Measurements from ENCODE around the gene ZNF710. TPM values are rescaled to one million over a fixed set of nuclear protein-coding genes. Genes with fewer than 3 reads are reported as not detected.
A peak's percentile ranks its signal among the peaks of the same experiment; 100 is the strongest.
"Not testable (repeated sequence)": the region's sequence is repeated elsewhere in the genome, so short reads cannot be mapped to it uniquely, and the experiment has no call there.

ZNF710 gene
- total RNA-seq, 1 donor from 2014 or later: 5.6 TPM

DNA sequence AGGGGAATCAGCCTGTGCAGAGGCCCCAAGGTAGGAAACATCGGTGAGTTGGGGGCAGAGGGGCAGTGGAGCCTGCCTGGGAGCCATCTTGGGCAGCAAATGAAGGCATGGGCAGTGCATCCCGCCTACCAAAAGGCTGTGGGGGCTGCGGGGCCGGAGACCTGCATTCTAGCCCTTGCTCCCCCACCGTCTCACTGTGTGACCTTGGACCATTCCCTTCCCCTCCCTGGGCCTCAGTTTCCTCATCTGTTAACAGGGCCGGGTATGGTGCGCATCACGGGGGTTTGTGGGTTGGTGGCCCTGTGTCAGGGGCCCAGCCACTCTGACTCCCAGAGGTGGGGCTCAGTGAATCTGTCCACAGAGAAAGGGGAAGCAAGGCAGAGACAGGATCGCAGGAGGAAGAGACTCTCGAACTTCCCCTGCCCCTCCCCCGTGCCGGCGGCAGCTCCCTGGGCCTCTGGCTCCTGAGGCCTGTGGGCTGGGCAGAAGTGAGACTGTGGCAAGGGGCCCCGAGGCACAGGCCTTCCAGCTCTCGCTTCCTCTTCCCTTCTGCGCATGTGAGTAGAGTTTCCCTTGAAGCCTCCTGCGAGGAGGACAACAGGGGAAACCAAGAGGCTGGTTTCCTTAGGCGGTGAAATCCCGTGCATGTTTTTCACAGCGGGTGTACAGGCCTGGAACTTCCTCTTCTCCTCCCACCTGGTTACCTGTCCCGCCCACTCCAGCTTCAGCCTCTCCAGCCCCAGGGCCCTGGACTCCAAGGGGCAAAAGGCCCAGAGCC lies 58.3 kb downstream of the ZNF710 start:
- peak; percentile 54 for DNase-seq

DNA sequence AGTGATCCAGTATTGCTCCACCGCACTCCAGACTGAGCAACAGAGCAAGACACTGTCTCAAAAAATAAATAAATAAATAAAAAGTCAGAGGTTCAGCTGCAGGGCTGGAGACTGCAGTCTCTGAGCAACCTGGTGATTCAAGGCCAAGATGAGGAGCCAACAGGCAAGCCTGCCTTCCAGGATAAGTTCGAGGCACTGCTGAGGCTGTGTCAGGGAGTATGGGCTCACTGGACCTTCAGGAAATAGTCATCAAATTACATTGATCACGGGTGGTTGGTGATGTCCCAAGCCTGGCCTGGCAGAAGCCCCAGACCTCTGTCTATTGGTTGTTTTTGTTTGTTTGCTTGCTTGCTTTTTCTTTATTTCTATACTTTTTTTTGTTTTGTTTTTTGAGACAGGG lies 59.7 kb downstream of the ZNF710 start:
- no peak for DNase-seq

DNA sequence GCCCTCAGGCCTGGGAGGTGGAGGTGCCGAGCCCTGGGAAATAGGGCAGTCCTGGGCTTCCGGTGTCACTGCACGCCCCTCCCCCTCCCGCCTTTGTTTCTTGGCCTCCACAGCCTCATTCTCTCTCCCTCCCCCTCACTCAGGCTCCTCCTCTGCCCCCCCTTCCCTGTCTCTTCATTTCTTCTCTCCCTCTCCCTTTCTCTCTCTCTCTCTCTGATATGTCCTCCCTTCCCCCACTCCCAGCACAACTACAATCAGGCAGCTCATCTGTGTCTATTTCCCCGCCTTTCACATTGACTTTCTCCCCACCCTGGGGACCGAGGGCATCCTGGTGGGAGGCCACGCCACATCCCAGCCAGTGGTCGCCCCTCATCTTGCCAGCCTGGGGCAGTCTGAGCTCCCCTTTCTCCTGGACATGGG lies 60.9 kb downstream of the ZNF710 start:
- peak; percentile 76 for DNase-seq

DNA sequence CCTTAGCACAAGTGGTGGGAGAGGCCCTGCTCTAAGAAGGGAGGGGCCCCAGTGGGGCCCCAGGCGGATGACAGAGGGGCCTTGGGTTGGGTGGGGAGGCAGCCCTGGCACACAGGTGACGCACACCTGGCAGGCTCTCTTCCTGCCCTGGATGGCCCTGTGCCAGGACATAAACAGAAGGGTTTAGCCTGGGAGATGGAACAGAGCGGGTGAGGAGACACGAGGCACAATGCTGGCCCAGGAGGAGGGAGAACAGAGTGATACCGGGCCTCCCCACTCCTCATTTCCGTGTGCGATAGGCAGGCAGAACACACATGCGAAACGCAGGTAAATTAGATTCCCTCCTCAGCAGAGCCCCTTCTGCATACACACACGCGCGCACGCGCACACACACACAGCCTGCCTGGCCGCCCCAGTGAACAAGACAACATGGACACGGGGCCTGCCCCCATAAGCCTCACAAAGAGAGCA lies 61.4 kb downstream of the ZNF710 start:
- peak; percentile 72 for DNase-seq

DNA sequence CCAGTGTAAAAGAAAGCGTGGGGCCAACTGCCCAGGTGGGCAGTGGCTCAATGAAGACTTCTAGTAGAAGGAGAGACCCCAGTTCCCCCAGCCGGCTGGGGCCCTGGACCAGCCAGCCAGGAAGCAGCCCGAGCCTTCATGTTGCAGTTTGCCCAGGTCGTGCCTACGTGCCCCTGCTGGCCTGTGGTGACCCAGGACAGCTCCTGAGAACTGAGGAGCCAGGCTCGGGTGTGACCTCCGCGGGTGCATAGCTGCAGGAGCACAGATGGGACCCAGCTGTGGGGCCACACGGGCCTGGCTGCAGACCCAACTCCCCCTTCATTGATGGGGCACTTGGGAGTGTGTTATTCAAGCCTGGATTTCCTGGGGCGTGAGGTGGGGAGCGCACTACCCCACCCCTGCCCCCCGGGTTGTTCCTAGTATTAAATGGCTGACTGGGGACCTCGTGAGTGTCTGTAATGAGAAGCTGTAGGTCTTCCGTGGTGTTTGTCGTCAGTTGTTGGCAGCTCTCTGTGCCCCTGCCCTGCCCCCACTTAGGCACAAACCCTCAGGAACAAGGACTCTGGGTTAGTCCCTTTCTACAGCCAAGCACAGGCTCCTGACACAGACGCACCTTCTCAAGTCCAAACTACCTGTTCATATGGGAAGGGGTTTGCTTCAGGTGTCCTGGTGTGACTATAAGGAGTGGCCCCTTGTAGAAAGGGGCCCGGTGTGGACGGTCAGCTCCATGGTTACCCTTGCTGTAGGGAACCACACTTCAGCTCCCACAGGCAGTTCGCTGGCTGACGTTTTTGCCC lies 62.0 kb downstream of the ZNF710 start:
- DNase-seq: no peak

DNA sequence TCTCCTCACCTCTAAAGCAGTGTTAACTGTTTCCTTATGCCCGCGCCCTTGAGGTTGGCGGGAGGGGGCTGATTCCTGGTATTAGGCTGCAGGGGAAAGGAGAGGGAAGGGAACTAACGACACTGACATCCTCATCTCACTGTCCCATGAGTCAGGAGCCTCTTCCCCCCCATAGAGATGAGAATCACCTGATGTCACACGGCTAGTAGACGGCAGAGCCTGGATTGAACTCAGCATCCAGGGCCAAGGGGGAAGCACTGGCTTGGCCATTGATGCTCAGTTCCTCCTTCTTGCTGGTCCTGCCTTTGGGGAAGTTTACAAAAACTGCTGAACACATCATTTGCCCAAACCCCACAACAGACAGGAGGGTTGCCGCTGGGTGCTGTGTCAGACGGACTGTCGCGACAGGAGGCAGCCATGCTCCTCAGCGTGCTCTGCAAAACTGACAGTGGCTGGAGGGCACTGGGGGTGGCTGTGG lies 62.7 kb downstream of the ZNF710 start:
- DNase-seq: no peak

DNA sequence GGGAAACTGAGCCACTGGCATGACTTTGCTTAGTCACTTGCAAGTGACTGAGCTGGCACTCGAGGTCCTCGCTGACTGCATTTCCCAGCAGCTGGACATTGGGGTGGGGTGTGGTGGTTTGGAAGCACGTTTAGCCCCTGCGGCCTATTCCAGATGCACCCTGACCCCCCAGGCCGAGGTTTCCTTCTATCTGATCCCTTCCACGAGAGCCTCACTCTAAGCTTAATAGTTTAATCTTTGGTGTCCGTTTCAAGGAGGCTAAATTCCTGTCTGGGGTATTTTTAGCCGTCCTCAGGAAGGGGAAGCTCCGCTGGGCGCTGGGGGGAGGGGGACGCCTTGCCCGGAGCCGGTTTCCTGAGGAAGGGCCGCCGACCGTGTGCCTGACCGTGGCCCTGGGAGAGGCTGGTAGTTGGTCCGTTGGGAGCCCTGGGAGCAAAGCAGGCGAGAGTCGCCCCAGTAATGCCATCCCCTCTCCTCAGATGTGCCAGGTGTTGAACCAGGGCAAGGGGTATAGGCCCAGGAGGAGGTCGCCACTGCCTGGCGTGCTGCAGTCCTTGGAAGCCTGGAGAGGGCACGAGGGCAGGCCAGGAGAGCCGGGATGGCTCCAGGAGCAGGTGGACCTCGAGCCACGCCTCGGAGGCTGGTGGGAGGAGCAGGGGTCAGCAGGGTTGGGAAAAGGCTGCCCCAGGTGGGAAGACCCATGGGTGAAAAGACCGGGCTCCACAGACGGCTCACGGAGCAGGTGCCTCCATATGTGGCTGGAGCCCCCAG lies 64.0 kb downstream of the ZNF710 start:
- no peak for DNase-seq

DNA sequence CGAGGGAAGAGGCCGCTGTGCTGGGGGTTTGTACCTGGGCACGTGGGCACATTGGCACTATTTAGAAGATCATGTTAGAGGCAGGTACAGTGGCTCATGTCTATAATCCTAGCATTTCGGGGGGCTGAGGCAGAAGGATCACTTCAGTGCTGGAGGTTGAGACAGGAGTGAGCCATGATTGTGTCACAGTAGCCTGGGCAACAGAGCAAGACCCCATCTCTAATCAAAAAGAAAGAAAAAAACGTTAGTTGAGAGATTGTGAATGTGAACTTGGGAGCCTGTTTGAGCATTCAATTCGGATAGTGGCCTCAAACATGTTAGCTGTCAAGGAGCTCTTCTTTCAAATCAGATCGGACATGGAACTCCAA lies 64.5 kb downstream of the ZNF710 start:
- no peak for DNase-seq

DNA sequence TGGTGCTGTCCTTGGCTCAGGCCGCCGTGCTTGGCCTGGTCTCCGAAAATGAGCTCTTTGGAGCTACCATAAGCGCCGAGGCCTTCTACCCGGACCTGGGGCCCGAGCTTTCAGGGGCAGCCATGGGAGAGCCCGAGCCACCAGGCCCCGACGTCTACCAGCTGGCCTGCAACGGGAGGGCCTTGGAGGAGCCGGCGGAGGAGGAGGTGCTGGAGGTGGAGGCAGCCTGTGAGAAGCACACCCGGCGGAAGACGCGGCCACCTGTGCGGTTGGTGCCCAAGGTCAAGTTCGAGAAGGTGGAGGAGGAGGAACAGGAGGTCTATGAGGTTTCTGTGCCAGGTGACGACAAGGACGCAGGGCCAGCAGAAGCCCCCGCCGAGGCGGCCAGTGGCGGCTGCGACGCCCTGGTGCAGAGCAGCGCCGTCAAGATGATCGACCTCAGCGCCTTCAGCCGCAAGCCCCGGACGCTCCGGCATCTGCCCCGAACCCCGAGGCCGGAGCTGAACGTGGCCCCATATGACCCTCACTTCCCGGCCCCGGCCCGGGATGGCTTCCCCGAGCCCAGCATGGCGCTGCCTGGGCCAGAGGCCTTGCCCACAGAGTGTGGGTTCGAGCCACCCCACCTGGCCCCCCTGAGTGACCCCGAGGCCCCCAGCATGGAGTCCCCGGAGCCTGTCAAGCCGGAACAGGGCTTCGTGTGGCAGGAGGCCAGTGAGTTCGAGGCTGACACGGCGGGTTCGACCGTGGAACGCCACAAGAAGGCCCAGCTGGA lies 66.2 kb downstream of the ZNF710 start:
- no peak for DNase-seq

DNA sequence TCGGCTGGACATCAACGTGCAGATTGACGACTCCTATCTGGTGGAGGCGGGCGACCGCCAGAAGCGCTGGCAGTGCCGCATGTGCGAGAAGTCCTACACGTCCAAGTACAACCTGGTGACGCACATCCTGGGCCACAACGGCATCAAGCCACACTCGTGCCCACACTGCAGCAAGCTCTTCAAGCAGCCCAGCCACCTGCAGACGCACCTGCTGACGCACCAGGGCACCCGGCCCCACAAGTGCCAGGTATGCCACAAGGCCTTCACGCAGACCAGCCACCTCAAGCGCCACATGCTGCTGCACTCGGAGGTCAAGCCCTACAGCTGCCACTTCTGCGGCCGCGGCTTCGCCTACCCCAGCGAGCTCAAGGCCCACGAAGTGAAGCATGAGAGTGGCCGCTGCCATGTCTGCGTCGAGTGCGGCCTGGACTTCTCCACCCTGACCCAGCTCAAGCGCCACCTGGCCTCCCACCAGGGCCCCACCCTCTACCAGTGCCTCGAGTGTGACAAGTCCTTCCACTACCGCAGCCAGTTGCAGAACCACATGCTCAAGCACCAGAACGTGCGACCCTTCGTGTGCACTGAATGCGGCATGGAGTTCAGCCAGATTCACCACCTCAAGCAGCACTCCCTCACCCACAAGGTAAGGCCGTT lies 67.0 kb downstream of the ZNF710 start:
- no peak for DNase-seq

DNA sequence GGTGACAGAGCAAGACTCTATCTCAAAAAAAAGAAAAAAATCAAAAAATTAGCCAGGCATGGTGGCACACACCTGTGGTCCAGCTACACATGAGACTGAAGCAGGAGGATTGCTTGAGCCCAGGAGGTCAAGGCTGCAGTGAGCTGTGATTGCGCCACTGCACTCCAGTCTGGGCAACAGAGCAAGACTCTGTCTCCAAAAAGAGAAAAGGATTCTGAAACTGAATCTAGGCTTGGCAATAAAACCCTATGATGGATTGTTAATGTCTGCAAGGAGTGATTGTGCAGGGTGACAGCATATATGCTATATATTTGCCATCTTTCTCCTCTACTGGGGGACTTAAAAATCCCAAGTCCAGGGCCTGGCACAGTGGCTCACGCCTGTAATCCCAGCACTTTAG lies 69.5 kb downstream of the ZNF710 start:
- not testable (repeated sequence) for DNase-seq

DNA sequence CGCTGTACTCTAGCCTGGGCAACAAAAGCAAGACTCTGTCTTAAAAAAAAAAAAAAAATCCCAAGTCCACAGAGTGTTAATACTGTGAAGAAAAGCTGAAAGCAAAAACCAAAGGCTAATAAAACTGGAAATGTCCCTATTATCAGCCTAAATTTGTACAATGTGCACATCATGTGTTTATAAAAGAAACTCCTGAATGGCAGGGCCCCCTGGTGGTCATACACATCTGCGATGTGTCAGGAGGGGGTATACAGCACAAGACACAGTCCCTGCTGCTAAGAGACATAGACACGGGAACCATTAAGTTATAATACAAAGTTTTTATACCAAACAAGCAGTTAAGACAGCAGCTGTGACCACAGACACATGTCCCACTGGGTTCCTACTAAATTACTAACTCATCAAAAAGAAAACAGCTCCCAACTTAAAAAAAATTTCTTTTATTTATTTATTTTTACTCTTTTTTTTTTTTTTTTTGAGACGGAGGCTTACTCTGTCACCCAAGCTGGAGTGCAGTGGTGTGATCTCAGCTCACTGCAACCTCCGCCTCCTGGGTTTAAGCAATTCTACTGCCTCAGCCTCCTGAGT lies 70.2 kb downstream of the ZNF710 start:
- peak; percentile 91 for DNase-seq

DNA sequence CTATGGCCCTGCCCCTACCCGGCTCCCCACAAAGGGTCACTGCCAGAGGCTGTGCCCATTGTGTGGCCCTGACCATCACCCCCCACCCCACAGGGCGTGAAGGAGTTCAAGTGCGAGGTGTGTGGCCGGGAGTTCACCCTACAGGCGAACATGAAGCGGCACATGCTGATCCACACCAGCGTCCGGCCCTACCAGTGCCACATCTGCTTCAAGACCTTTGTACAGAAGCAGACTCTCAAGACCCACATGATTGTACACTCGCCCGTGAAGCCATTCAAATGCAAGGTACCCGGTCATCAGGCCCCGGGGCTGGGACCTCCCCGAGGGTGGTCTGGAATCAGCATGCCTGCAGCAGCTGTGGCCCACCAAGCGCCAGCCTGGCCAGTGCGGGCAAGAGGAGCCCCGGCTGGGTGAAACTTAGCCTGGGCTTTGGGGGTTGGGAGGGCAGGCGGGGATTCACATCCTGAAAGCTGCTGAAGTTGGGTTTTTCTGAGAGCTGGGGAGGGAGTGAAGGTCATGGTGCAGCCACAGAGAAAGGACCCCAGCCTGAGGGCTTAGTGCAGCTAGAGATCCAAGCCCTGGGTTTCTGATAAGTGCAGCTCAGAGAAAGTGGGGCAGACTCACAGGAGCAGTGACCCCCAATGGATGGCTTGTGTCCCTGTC lies 72.0 kb downstream of the ZNF710 start:
- no peak for DNase-seq

DNA sequence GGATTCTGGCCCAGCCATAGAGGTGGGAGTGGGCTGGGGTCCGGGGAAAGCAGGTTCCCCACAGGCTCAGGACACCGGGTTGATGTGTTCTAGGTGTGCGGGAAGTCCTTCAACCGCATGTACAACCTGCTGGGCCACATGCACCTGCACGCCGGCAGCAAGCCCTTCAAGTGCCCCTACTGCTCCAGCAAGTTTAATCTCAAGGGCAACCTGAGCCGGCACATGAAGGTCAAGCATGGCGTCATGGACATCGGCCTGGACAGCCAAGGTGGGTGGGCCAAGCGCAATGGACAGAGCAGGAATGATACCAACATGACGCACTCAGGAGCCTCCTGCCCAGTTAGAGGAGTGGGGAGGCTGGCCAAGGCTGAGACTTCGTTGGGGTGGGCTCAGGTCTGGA lies 72.9 kb downstream of the ZNF710 start:
- DNase-seq: no peak

DNA sequence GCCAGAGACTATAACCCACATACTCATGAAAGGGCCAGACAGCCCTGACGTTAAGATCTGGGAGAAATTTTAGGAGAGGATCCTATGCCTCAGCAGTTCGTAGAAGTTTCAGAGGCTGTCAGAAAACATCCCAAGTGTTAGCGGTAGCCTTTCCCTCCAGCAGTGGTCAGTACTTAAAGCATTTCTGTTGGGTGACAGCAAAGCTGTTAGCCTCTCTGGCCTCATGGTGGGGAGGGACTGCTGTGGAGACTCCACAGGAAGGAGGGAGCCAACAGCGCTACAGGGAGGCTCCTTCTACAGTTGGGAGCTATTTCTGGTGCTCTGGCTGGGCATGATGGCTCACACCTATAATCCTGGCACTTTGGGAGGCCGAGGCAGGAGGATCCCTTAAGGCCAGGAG lies 73.8 kb downstream of the ZNF710 start:
- DNase-seq: no peak

DNA sequence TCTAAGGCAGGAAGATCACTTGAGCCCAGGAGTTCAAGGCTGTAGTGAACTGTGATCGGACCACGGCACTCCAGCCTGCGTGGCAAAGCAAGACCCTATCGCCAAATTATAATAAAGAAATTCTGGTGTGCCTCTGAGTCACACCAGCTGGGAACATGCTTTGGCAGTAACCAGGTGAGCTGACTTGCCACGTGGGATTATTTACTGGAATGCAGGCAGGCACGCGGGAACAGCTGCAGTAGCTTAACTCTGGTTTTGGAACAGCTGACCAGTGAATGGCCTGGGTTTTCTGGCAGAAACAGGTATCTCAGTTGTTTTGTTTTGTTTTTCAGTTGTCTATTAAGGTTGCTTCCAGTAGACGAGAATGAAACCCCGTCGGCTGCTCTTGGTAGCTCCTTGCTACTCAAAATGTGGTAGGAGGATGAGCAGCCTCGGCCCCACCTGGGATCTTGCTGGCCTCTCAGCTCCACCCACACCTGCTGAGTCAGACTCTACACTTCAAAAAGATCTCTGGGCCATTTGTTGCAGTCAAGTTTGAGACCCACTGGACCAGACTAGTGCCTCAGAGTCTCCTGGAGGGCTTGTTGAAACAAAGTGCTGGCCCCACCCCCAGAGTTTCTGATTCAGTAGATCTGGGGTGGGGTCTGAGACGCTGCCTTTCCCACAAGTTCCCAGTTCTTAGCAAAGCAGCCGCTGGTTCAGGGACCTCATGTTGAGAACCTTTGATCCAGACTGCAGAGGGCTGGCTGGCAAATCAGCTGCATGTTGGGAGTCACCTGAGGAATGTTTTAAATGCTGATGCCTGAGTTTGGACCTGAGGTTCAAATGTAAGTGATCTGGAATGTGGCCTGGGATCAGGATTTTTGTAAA lies 74.5 kb downstream of the ZNF710 start:
- peak; percentile 67 for DNase-seq

DNA sequence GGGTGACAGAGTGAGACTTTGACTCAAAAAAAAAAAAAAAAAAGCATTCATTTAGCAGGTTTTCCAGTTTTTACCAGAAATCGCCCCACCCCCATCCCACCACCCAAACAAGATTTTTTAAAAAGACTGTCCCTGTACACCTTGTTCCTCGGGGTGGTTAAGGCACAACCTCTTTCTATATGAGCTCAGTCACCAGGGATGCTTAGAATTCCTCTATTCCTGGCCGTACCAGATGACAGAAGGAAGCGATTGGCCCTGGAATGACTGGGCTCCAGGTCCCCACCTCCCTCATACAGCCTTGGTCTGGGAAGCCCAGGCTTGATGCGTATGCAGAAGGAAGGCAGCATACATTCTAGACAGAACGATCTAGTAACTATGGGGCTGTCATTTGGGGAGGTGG lies 75.6 kb downstream of the ZNF710 start:
- no peak for DNase-seq

DNA sequence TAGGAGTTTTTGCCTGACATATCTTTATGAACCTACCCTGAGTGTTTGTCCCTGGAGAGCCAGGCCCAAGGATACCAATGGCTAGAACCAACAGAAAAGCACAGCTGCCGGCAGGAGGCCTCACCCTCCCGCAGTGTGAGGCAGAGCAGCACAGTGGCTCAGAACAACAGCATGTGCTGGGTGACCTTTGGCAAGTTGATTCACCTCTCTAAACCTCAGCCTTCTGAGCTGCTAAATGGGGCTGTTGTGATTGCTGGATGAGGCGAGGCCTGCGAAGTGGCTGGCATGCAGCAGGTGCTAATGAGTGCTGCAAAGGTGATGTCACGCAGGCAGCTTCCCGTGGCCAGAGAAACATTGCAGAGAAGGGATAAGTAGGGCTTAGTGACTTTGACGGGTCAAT lies 77.8 kb downstream of the ZNF710 start:
- no peak for DNase-seq
